Activated T-cell treated with anti-CD3 and anti-CD28 coated beads for 48 hours (primary cell): ENCODE results near the gene PHRF1.

Experiments
- DNase-seq: peaks from one replicate; pipeline ENCODE4 v3.0.0-alpha.2; 2020; ENCODE audit warnings: low read depth

PHRF1 gene

GRCh38 chr11:556662-557256 is 19.5 kb upstream of the PHRF1 start:
- DNase-seq, result no peak

DNA sequence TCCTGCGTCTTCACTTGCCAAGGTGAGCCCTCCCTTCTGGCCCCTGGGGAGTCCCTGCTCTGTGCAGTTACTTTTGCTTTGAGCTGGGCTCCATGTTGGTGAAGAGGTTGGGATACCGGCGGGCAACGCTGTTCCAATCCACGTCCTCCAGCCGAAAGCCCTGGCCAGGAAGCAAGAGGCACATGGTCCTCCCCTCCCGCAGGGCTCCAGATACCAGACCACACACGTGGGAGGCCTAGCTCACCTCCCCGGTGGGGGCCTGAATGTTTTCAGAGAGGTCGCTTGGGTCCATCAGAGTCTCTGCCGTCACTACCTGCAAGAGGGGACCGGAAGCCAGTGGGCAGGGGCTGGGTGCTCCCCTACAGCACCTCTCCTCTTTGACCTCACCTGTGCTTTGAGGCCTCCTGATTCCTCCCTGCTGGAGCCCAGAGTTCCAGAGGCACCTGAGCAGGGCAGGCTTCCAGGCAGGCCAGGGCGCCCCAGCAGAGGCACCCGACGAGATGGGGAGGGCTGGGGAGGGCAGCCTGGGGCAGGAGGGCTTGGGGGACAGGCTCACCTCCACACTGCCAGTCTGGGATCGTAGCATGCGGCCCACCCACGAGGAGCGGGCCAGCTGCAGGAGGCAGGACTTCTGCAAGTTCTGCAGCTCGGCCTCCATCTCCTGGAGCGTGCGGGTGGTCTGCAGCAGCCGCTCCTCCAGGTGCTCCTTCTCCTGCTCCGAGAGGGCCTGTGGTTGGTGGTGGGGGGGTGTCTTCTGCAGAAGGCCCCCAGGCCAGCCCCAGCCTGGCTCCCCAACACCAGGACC is 18.7 kb upstream of the PHRF1 start:
- DNase-seq, result no peak

- no peak for DNase-seq
Measured at GRCh38 chr11:558503-558902, 17.8 kb upstream of the PHRF1 start.

DNA sequence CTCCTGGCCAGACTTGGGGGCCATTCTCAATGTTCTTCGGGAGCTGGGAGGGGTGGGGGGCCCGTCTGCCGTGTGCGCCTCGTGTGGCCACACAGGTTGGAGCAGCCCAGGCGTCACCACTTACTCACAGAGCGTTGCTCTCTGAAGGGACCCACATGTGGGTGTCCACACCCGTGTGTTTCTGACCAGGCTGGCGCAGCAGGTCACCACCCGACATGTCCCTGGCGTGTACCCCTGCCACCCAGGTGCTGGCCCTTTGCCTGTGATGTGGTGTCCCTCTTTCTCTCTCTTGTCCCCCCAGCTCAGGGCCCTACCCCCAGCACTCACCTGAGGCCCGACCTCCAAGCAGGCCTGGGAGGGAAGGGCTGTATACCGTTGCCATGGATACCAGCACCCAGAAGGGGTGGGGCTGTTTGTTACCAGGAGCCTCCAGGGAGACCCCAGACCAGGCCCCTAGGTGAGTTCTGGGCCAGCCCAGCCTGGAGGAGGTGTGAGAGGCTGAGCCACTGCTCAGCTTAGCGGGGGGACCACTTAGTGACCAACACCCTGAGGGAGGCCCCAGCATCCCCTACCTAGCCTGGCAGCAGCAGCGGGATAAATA is 17.1 kb upstream of the PHRF1 start:
- DNase-seq, result no peak

DNA sequence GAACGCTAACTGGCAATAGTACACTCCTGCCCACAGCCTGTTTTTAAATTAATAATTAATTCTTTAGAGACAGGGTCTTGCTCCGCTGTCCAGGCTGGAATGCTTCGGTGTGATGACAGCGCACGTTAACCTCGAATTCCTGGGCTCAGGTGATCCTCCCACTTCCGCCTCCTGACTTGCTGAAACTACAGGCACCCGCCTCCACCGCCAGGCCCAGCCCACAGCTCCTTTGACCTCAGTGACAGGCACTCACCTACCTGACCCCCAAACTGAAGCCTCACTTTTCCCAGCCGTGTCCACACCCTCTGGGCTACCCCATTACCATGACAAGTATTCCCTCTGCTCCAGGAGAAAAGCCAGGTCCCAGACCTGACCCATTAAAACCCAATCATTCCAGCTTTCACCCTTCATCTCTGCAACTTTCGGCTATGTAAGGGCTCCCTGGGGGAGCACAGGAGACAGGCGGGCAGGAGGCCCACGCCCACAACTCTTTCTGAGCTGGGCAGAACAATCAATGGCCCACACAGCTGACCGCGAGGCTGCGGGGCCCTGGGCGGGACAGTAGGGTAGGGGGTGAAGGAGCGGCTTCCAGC is 16.5 kb upstream of the PHRF1 start:
- DNase-seq, result no peak

GRCh38 chr11:560305-561147 is 15.7 kb upstream of the PHRF1 start, which contains the start of the genes LMNTD2 and RASSF7:
Gene LMNTD2, minus strand, starts transcription at chr11:560738. Its CDS starts 22 bp downstream, at chr11:560716.
Gene RASSF7, plus strand, starts transcription at chr11:560970. Its CDS starts 799 bp downstream, at chr11:561769.
- DNase-seq, result peak; percentile 95

DNA sequence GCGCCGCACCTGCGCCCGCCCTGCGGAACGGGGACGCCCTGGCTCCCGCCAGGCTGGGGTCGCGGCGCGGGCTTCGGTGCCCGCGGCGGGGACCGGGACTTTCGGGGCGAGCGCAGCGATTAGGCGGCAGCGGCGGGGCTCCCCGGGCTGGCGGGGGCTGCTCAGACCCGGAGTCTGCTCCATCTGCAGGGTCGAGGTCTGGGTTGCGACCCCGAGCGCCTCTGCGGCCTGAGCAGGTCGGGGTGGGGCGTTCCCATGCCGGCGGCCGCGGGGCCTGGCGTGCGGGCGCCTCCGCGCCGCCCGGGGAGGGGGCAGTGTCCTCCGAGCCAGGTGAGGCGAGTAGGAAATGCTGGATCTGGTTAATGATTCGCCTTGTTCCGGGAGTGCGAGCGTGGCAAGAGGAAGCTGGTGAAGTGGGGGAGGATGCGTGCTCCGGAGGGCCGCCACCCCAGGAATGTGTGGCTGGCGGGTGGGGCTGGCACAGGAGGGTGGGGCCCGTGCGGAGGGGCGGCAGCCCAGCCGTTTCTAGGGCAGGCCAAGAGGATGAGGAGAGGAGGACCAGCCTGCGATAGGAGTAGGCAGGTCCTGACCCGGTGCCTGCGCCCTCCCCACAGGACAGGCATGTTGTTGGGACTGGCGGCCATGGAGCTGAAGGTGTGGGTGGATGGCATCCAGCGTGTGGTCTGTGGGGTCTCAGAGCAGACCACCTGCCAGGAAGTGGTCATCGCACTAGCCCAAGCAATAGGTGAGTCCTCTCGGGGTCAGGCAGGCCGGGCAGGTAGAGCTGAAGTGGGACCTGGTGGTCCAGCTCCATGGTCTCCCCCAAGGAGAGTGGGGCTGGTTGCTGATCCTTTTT is 14.9 kb upstream of the PHRF1 start:
- no peak for DNase-seq

GRCh38 chr11:562046-562645 is 14.1 kb upstream of the PHRF1 start:
- no peak for DNase-seq

DNA sequence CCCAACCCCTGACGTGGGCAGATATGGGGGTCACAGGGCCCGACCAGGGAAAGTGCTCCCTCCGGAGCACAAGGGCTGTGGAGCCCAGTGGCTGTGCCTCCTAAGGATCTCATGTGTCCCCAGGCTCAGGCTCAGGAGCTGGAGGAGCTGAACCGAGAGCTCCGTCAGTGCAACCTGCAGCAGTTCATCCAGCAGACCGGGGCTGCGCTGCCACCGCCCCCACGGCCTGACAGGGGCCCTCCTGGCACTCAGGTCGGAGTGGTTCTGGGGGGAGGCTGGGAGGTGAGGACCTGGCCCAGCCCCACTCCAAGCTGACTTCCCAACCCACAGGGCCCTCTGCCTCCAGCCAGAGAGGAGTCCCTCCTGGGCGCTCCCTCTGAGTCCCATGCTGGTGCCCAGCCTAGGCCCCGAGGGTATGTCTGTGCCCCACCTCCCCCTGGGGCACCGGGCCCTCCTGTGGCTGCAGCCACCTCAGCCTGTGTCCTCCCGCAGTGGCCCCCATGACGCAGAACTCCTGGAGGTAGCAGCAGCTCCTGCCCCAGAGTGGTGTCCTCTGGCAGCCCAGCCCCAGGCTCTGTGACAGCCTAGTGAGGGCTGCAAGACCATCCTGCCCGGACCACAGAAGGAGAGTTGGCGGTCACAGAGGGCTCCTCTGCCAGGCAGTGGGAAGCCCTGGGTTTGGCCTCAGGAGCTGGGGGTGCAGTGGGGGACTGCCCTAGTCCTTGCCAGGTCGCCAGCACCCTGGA is 13.0 kb upstream of the PHRF1 start:
- DNase-seq, result no peak

DNA sequence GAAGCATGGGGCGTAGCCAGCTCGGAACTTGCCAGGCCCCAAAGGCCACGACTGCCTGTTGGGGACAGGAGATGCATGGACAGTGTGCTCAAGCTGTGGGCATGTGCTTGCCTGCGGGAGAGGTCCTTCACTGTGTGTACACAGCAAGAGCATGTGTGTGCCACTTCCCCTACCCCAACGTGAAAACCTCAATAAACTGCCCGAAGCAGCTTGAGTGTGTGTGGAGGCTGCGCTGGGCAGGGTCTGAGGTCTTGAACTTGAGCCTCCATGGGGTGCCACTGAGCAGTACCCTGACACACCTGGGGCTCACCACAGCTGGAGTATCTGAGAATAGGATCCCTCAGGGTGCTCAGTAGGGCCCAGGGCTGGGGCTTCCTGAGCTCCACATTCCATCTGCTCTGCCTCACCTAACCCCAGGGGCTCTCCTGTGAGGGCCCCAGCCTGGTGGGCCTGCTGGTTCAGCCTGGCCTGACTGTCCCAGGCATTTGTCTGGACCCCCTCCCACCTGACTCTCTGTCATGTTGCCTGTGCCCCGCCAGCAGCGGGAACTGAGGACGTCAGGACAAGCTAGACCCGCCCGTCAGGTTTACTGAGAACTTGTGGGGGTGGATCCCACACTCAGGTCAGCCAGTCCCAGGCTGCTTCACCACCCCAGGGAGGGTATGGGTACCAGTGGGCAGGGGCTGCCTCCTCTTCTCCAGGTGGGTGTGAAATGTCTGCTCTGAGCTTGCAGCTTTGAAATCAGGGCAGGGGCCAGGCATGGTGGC is 12.3 kb upstream of the PHRF1 start:
- no peak for DNase-seq

- DNase-seq, result no peak
Measured at GRCh38 chr11:565921-566509, 10.3 kb upstream of the PHRF1 start.

- DNase-seq, result no peak
Measured at GRCh38 chr11:567011-567628, 9.2 kb upstream of the PHRF1 start.

GRCh38 chr11:567629-568292 is 8.5 kb upstream of the PHRF1 start:
- DNase-seq, result no peak

- DNase-seq, result peak; percentile 98
Measured at GRCh38 chr11:568306-569157, 7.7 kb upstream of the PHRF1 start.

DNA sequence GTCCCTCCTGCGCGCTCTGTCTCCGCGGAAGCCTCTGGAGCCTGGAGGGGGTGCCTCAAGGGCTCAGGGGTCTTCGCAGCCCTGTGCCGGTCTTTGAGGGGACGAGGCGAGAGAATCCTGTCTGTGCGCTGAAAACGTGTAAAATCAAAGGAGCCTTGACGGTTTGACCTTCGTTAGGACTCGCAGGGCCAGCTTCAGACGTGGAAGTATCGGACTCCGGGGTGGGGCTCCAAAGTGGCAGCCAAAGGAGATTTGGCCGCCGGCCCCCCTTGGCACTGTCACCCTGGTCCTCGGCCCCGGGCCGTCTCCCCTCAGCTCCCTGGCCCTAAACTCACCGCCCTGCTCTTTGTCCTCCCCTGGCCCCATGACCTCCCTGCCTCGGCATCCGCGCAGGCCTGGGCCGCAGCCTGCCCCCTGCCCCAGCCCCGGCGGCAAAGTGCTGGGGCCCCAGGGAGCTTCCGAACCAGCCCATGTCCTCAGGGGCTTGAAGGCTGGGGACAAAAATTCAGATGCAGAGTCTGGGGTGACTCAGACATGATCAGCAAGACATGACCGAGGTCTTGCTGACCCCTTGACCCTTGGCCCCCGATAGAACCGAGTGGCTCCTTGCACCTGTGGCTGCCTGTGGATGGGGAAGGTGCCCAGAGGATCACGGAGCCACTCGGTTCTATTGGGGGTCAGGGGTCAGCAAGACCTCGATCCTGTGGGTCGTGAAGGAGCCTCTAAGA is 6.9 kb upstream of the PHRF1 start:
- DNase-seq, result no peak

GRCh38 chr11:571802-572185 is 4.5 kb upstream of the PHRF1 start:
- DNase-seq, result no peak
